Right renal pelvis (tissue), 4 donors: ENCODE data around the gene AMPD3. TPM values are rescaled to one million over a fixed set of nuclear protein-coding genes. Genes with fewer than 3 reads are reported as not detected.

Experiments
- DNase-seq, 4 donors: peaks; one replicate each; pipeline ENCODE4 v3.0.0-alpha.2; 2013; ENCODE audit warnings: low read depth in 4 of 4, low spot score in 3 of 4, missing footprints in 1 of 4
- polyA plus RNA-seq, 4 donors: library from polyadenylated mRNA; unstranded; fragments of 120-200 nt; gene quantifications; one replicate each; pipeline ENCODE4 v1.2.1, GENCODE V29; 2013; ENCODE audit not compliant: insufficient read length in 4 of 4

Gene AMPD3
- polyA plus RNA-seq, 4 donors, result 5.2 to 6.0 (median 5.4) TPM

DNA sequence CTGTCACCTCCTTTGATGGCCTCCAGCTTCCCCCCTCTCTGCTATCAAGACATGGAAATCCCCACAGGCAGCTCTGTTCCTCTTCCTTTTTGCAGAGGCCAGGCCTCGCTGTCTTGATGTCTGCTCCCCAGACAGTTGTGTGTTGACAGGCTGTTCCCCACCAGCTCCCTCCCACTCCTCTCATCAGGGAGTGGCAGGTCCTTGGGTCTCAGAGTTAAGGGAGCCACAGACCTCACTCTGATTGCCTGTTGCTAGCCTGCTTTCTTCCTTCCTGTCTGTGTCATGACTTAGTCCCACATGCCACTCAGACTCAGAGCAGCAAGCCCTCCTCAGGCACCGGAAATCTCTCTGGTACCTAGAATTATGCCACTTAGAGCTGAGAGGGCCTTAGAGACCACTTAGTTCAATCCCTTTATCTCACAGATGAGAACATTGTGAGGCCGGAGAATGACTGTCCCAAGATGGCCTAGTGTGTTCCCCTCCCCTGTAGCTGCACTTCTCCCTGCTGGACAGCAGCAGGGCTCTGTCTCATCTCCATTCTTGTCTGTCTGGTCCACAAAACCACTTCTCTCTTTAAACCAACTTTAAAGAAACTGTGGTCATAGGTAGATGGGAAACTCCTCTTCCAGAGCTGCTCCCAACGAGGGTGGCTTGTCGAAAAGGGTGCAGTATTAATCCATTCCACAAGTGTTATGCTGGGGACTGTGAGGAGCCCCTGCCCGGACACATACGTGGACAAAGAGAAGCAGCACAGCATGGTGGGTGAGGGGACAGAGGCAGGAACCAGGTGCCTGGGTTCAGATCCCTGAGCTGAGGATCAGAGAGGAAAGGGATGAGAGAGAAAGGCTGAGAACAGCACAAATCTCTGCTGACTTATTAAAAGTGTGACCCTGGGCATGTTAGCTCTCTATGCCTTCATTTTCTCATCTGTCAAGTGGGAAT, 4.2 kb downstream of the AMPD3 start:
- DNase-seq, result no peak

DNA sequence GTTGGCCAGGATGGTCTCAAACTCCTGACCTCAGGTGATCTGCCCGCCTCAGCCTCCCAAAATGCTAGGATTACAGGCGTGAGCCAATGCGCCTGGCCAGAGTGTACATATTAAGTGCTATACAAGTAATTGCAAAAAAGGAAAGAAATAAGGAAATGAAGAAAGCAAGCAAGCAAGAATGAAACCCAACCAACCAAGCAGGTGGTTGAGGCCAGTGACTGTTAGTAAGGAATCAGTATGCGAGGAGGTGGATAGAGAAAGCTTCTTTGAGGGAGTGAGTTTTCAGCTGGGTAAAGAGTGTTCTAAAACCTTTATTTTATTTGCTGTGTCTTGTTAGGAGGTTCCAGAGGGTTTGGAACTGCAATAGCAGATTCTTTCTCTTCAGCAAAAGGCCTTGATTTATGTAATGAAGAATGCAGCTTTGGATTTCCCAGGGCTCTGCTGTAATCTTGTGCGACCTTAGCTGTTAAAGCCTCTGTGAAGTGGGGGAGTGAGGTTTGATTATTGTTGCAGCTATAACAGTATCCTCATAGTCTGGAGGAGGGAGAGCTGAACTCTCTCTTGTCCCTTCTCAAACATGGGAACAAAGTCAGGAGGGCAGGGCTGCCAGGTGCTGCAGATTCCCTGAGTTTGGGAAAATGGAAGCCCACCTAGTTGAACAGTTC, 5.7 kb downstream of the AMPD3 start:
- no peak for DNase-seq

DNA sequence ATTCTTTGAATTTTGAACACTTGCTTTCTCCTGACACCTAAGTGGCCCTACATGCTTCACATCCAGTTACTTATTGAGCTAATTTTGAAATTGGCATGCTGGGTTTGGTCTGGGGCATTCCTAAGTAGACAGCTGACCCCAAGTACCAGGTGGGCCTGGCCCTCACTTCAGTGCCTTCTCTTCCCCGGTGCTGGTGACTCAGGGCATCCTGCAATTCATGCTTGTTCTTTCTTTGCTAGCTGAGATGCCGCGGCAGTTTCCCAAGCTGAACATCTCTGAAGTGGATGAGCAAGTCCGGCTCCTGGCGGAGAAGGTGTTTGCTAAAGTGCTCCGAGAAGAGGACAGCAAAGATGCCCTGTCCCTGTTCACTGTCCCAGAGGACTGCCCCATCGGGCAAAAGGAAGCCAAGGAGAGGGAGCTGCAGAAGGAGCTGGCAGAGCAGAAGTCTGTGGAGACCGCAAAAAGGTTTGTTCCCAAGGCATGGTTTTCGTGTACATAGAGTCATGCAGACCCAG, 6.3 kb downstream of the AMPD3 start:
- no peak for DNase-seq

DNA sequence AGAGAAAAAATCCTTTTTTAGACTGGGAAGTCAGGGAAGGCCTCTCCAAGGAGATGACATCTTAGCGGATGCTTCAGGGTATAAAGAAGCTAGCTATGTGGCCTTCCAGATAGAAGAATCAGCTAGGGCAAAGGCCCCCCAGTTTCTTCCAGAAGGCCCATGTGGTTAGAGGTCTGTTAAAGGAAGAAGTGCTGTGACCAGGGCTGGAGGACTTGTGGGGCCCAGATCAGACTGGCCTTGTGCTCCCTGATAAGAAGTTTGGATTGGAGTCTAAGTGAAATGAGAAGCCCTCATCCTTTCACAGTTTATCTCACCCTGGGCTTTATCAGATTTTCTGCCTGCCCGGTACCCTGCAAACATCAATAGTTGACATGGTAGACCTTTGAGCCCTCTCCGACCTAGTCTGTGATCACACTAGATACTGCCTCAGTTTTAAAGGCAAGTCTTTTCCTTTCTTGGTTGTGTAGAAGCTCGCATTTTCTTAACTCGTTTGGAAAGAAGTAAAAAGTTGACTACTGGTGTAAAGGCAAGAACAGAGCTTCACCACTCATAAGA, 7.8 kb downstream of the AMPD3 start:
- DNase-seq, result no peak

DNA sequence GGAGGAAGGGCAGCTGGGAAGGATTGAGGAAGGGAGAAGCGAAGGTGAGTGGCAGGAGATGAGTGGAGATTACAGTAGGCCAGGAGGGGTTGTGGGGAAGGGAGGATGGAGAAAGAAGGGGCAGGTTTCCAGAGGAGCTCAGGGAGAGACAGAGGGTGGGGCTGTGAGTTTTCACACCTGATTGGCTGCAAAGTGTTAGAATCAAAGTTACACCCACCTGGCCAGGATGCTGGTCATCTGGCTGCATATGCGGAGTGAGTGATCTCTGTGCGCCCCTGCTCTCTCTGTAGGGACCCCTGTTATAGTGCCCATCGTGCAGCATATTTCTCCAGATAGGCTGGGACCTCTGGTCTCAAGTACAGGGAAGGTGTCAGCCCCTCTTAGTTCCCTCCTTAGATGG, 18.3 kb downstream of the AMPD3 start:
- DNase-seq, result no peak

DNA sequence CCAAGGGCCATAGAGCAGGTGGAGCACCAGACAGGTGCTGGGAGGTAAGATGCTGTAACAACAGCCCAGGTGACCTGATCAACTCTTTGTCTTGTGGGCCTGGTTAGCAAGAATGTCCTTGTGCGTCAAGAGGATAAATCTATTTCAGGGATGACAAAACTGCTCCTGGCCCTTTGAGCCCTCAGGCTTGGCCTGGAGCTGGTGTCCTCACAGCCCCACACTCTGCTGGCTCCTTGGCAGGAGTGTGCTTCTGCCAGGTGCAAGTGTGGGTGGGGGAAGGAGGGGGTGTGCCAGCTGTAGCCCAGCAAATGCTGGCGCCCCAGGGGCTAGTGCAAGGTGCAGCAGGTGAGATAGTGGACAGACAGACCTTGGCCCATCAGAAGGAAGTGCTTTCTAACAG, 19.5 kb downstream of the AMPD3 start:
- DNase-seq, result no peak

DNA sequence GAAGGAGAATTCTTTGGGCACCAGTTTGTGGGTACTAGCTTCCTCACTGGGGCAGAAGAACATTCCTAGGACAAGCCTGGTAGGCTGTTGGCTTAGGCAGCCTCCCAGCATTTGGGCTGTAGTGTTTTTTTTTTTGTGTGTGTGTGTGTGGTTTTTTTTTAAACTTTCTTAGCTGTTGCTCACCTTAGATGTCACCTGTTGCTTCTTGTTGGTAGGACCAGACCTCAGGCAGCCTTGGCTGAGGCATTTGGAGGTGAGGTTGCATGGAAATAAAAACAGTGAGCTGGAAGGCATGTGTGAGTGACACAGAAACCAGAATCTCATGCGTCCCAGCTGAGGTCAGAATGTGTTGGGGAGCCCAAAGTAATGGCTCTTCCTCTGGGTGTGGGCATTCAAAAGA, 21.3 kb downstream of the AMPD3 start:
- DNase-seq, result no peak

DNA sequence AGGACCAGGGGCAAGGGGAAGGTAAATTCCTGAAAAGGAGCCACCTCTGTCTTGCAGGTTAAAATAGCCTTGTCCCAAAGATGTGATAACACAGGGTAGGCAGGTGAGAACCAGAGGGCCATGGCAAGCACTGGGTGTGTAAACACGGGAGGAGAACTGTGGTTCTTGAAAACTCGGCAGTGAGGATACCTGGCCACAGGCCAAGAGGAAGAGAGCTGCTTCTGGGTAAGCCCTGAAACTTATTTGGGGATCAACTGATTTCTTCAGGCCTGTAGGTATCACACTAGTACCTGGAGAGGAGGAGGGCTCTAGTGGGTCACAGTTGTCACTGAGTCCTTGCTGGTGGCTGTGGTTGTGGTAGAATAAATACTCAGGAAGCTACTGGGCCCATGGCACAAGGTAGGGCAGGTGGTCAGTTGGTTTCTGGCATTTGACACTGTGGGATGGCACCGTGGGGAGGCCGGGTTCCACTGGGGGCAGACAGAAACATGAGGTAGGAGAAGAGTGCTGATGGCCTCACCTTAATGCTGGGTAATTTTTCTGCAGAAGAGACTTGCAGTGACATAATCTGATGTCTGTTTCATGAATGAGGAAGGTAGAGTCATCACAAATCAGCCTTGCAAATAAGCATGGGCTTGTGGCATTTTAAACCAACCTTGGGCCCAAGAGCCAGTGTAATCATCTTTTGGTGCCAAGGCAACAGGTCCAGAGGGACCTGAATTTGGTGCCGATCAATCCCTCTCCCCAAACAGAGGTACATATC, 22.0 kb downstream of the AMPD3 start:
- no peak for DNase-seq

DNA sequence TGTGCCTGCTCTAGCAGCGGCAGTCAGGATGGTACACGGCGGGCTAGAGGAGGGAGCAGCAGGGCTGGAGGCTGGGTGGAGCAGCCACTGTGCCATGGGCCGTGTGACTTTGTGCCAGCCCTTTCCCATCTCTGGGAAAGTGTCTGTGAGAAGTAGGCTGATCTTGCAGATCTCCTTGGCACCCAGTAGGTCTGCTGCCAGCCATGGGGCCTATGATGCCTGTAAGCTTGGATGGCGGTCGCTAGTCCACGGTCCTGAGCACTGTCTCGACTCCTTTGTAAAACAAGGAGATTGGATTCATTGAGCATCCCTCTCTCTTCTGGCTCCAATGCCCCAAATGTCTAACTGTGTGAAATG, 22.6 kb downstream of the AMPD3 start:
- DNase-seq, result no peak

DNA sequence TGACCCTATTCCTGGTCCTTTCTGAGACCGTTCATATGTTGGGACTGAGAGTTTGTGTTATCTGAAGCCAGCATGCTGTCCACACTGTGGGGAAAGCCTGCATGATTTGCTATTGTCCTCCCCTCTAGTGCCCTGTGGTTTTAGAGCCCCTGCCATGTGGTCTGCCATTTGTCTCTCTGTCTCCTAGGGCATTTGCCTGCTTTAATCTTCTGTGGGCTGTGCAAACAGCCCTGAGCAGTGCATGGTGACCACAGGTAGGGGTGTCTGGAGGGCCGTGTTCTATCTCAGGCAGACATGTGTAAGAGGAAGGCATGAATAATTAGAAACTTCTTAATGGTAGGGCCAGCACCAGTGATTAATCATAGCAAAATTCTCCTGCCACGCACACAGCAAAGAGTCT, 23.0 kb downstream of the AMPD3 start:
- DNase-seq, result no peak

DNA sequence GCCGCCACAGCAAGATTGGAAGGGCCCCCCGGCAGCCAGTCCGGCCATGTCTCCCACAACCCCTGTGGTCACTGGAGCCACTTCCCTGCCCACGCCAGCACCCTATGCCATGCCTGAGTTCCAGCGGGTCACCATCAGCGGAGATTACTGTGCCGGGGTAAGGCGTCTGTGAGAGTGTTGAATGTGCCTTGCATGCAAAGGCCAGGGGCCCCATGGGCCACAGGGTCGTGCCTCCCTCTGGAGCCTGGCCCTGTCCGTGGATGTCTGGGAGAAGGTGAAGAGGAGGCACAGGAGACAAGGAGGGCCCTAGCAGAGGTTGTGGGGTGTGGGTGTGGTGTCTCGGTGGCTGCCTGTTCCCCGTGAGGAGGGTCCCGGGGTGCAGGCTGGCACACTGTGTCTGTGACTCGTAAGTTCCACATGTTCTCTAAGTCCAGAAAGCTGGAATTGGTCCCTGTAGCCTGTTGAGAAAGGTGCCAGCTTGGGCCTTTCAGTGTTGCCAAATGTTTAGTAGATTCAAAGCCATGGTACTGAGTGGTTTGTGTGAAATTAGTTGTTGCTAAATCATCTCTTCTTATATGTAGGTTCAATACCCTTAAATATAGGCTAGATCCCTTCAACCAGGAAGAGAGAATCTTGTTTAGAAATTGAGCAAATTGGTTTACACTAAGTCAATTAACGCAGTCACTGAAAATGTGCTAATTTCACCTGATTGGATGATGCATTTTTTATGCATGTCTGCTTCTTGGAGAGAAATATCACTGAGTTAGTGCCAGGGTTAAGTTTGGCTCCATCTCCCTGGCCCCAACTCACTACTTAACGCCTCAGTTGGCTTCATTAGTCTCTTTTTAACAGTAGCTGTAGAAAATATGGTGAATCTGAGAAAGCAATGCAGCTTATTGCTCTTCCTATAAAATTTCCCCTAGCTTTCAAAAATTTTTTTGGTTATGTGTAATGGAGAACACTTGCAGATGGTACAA, 23.8 kb downstream of the AMPD3 start:
- no peak for DNase-seq

DNA sequence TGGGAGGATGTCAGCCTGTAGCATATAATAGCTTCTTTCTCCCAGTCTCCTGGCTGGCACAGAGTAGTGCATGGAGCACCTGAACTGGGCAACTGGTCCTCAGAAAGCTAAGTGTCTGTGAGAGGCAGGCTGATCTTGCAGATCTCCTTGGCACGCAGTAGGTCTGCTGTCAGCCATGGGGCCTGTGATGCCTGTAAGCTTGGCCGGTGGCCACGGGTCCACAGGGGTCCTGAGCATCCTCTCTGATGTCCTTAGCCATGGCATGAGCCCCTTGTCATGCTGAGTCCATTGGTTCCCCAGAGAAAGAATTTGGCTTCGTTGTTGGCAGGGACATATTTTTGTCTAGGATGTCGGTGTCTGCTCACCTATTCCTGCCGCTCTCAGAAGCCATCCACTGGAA, 25.0 kb downstream of the AMPD3 start:
- DNase-seq, result no peak

DNA sequence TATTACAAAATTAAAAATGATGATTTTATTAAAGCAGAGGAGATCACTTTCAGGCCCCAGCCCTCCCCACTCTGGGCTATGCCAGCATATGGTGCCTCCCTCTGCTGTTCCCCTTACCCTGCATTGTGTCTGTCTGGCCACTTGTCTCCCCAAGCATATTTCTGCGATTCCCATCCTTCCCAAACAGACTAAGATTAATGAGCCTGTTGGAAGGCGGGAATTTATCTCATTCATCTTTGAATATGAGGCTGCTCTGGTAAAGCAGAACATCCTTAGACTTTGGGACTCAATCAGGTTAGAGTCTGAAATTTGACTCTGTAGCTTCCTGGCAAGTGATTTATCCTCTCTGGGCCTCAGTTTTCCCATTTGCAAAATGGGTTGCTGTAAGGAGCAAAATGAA, 25.7 kb downstream of the AMPD3 start:
- DNase-seq, result no peak

DNA sequence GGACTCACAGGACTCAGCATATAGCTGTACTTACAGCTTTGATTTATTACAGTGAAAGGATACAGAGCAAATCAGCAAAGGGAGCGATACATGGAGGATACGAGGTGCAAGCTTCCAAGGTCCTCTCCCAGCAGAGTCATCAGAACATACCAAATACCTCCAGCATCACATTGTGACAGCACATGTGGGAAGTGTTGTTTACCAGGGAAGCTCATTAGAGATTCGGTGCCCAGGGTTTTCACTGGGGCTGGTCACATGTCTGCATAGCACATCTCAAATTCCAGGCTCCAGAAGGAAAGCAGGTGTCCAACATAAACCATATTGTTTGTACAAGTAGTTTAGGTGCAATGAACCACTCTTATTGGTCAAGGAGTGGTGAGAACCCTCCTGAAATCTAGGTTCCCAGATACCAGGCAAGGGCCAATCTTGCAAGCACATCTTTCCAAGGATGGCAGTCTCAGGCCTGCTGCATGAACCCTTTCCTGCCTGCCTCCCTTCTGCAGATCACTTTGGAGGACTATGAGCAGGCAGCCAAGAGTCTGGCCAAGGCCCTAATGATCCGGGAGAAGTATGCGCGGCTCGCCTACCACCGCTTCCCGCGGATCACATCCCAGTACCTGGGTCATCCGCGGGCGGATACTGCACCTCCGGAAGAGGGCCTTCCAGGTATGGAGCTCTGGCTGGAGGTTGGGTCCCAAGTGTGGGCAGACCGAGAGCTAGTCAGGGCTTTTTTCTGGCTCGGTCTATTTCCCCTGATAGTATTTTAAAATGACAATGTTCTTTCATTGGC, 26.7 kb downstream of the AMPD3 start:
- no peak for DNase-seq

DNA sequence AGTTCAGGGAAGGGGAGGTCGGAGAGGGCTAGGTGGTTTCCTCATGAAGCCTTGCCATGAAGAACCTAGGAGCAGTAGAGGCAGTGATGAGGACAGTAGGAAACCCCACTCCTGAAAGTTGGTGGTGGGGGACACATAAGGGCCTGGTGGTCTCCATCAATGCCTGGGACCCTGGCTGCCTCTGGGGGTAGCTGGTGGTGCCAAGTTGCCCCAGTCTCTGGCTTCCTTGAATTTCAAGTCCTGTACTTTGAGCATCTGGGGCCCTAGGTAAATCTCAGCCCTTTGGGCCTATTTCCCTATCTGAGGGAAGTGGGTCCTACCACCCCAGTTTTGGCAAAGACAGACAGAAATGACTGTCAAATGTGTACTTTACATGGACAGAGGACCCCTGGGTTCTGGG, 28.1 kb downstream of the AMPD3 start:
- no peak for DNase-seq

DNA sequence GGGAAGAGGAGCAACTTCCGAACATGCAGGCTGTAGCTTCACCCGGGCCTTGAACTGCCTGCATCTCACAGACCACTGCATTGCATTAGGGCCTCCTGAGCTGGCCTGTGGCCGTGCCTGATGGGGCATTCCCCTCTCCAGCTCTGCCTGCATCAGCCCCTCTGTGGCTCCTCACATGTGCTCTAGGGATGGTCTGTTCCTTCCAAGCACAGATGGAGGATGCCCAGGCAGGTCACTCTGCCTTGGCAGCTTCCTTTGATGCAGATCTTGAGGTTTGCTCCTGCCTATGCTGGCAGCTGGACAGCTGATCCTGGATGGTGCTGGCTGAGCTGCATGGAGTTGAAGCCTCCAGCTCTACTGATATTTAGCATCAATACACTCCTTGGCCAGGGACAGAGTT, 28.5 kb downstream of the AMPD3 start:
- no peak for DNase-seq

DNA sequence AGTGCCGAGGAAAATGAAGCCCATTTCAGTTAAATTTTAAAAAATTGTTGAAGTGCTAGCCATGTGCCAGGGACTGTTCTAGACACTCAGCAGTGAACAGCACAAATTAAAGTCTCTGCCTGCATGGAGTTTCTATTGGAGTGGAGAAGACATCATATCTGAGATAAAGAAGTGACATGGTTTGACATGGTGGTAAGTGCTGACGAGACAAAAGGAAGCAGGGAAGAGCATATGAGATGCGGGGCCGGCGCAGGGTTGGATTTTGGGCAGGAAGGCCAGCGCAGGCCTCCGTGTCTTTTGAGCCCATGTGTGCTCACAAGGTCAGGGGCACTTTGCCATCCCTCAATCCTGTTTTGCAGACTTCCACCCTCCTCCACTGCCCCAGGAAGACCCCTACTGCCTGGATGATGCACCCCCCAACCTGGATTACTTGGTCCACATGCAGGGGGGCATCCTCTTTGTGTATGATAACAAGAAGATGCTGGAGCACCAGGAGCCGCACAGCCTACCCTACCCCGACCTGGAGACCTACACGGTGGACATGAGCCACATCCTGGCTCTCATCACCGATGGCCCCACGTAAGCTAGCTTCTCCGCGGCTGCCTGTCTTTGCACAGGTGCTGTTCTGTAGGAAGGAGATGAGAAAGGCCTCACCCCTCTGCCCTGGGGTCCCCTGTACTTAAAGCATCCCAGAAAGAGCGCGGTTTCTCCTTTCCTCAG, 29.6 kb downstream of the AMPD3 start:
- DNase-seq, result no peak

DNA sequence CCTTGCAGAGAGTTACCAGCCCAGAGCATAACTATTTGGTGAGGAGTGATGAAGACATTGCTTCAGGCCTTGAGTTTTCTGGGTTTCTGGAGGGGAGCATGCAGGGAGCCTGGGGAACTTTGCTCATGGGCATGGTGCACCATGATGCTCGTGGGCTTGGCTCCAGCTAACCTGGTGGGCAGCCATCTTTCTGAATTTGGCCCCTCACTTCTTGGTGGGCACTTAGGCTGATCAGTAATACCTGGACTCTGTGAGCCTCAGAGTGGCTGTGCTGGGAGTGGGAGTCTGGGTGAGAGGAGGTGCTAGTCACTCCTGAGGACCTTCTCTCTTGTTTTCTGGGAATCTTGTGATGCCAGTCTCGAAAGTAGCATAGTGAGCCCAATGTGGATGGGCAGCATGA, 30.6 kb downstream of the AMPD3 start:
- no peak for DNase-seq
